K562 (cell line): ENCODE data around the gene HTR1D.

Experiments used
- MTA2 ChIP-seq: fragments of 450-650 bp; IDR thresholded peaks from 2 replicates; pipeline ENCODE4 v1.6.1; 2016; ENCODE audit warnings: low read depth
- POLR2A ChIP-seq: fragments of 450-650 bp; conservative IDR thresholded peaks from 2 replicates; pipeline ENCODE4 v1.6.1; 2016
- SAP30 ChIP-seq: fragments of 200-600 bp; sonication (generic); IDR thresholded peaks from 2 replicates; pipeline ENCODE4 v1.6.1; 2012; ENCODE audit warnings: borderline replicate concordance, low read depth, mild to moderate bottlenecking, moderate library complexity, low read length, control low read depth, inconsistent platforms; ENCODE audit not compliant: insufficient read depth, poor library complexity, severe bottlenecking
- TOE1 ChIP-seq, 2 experiments: fragments of 450-650 bp in 1 of 2; sonication (generic) in 1 of 2; formaldehyde crosslinking in 1 of 2; IDR thresholded peaks; 2 replicates each; pipeline versions ENCODE4 v1.7.1 to v1.8.0; 2016 to 2022; ENCODE audit warnings: borderline replicate concordance in 2 of 2, mild to moderate bottlenecking in 2 of 2, antibody characterized with exemption in 1 of 2, inconsistent platforms in 1 of 2, low read depth in 1 of 2, missing genetic modification reagents in 1 of 2, moderate library complexity in 1 of 2
- ZBTB11 ChIP-seq, 3 experiments: fragments of 200-800 bp in 1 of 3; fragments of 250-450 bp in 1 of 3; fragments of 450-650 bp in 1 of 3; sonication (Bioruptor Pico) in 1 of 3; sonication (Bioruptor generic) in 1 of 3; formaldehyde crosslinking in 1 of 3; IDR thresholded peaks; 2 replicates each; pipeline versions ENCODE4 v1.6.1 to v1.8.0; 2016 to 2022; ENCODE audit warnings: mild to moderate bottlenecking in 2 of 3, missing genetic modification characterization in 2 of 3, missing compliant biosample characterization in 1 of 3, moderate library complexity in 1 of 3

- TF ChIP-seq ZBTB11 (CRISPR knock-in tag; IDR thresholded peaks at IDR 0.05): no peak
- TF ChIP-seq TOE1 (IDR thresholded peaks at IDR 0.05; ENCODE audit: borderline replicate concordance): no peak
- no peak for TF ChIP-seq TOE1 (CRISPR knock-in tag; IDR thresholded peaks at IDR 0.05; ENCODE audit: borderline replicate concordance, low read depth)
- no peak for TF ChIP-seq POLR2A
- no peak for TF ChIP-seq SAP30
- no peak for TF ChIP-seq MTA2
These were observed 50.4 kb downstream of the HTR1D start for GRCh38 chr1:23166854-23167253.
